AG09319 (cell line): ENCODE results near the gene IGF1R.
A peak's percentile ranks its signal among the peaks of the same experiment; 100 is the strongest.

ENCODE experiments used
- DNase-seq: peaks from one replicate; pipeline ENCODE4 v3.0.0-alpha.2; 2010; ENCODE audit warnings: low read depth; ENCODE audit errors: extremely low read depth
- CTCF ChIP-seq: IDR thresholded peaks from 2 replicates; pipeline ENCODE4 v1.5.1; 2011; ENCODE audit warnings: low read depth, mild to moderate bottlenecking, inconsistent platforms, low read length, moderate library complexity

IGF1R gene

GRCh38 chr15:98773616-98774015 is 125.3 kb downstream of the IGF1R start:
- no peak for DNase-seq
- no peak for TF ChIP-seq CTCF

- TF ChIP-seq CTCF = no peak
These were observed 126.6 kb downstream of the IGF1R start for GRCh38 chr15:98774756-98775497.

GRCh38 chr15:98775498-98776230 is 127.3 kb downstream of the IGF1R start:
- no peak for DNase-seq
- no peak for TF ChIP-seq CTCF

More at GRCh38 chr15:98774756-98775497, 126.6 kb downstream of the IGF1R start:
- no peak for DNase-seq

- TF ChIP-seq CTCF = no peak
- peak; percentile 66 for DNase-seq
These were observed 128.4 kb downstream of the IGF1R start for GRCh38 chr15:98776607-98777281.

- DNase-seq = no peak
- no peak for TF ChIP-seq CTCF
These were observed 129.1 kb downstream of the IGF1R start for GRCh38 chr15:98777426-98777825.

GRCh38 chr15:98778263-98778959 is 130.1 kb downstream of the IGF1R start:
- no peak for DNase-seq
- TF ChIP-seq CTCF = no peak
